ENCODE data around the gene TTLL1. TPM values are rescaled to one million over a fixed set of nuclear protein-coding genes. Genes with fewer than 3 reads are reported as not detected.

The TTLL1 gene
- total RNA-seq, 1 donor from 2014 or later: 13.0 TPM

GRCh38 chr22:43006753-43007152 lies 82.4 kb downstream of the TTLL1 start:
- Mint-ChIP-seq H3K27ac (ENCODE audit: unreplicated experiment) (no peak overlapping the region), H3K9me3 (ENCODE audit: unreplicated experiment) (no peaks in the 10 kb centered on the region), H3K4me3 (ENCODE audit: unreplicated experiment) (no peak overlapping the region), H3K27me3 (ENCODE audit: unreplicated experiment) (peaks cover 3% of the 10 kb centered on the region), H3K4me1 (ENCODE audit: unreplicated experiment) (peaks cover 33% of the 10 kb centered on the region), H3K36me3 (ENCODE audit: low read depth, unreplicated experiment) (peaks cover 5% of the 10 kb centered on the region)
- DNase-seq (ENCODE audit: low spot score): no peak
- TF ChIP-seq, protein P1, sequence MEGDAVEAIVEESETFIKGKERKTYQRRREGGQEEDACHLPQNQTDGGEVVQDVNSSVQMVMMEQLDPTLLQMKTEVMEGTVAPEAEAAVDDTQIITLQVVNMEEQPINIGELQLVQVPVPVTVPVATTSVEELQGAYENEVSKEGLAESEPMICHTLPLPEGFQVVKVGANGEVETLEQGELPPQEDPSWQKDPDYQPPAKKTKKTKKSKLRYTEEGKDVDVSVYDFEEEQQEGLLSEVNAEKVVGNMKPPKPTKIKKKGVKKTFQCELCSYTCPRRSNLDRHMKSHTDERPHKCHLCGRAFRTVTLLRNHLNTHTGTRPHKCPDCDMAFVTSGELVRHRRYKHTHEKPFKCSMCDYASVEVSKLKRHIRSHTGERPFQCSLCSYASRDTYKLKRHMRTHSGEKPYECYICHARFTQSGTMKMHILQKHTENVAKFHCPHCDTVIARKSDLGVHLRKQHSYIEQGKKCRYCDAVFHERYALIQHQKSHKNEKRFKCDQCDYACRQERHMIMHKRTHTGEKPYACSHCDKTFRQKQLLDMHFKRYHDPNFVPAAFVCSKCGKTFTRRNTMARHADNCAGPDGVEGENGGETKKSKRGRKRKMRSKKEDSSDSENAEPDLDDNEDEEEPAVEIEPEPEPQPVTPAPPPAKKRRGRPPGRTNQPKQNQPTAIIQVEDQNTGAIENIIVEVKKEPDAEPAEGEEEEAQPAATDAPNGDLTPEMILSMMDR (IDR thresholded peaks at IDR 0.05; ENCODE audit: unreplicated experiment): no peak

DNA sequence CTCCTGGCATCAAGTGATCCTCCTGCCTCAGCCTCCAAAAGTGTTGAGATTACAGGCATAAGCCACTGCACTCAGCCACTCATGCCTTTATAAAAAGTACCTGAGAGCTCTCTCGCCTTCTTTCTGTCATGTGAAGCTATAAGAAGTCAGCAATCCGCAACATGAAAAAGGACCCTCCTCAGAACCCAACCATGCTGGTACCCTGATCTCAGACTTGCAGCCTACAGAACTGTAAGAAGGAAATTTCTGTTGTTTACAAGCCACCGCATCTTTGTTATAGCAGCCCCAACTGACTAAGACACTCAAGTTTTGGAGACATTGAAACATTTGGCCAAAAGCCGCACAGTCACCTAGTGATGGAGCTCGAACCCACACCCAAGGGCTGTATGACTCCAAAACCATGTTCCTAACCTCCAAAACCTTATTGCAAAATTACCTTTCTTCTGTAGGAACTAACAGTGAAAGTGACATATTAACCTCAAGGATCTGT lies 83.1 kb downstream of the TTLL1 start:
- Mint-ChIP-seq H3K4me3 (ENCODE audit: unreplicated experiment) (no peak overlapping the region), H3K36me3 (ENCODE audit: low read depth, unreplicated experiment) (peaks cover 5% of the 10 kb centered on the region), H3K9me3 (ENCODE audit: unreplicated experiment) (no peaks in the 10 kb centered on the region), H3K4me1 (ENCODE audit: unreplicated experiment) (peaks cover 36% of the 10 kb centered on the region), H3K27me3 (ENCODE audit: unreplicated experiment) (peaks cover 3% of the 10 kb centered on the region), H3K27ac (ENCODE audit: unreplicated experiment) (no peak overlapping the region)
- TF ChIP-seq, protein P1 (IDR thresholded peaks at IDR 0.05; ENCODE audit: unreplicated experiment): no peak
- DNase-seq (ENCODE audit: low spot score): no peak

DNA sequence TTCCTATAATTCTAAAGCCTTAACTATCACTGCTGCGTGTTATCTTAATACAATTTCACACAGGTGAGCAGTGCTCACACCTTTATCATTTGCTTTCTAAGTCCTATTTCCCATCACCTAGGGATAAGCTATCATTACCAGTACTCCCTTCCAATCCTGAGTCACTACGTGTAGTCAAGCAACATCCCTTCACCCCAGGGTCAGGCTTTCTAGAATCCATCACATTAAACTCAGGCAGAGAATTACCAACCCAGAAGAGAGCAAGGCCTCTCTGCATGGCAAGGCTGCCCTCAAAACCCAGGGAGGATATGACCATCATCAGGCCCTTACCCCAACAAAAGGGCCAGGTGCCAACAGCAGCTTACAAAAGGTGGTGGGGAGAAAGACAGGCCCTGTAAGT lies 84.1 kb downstream of the TTLL1 start:
- H3K9me3 Mint-ChIP-seq (ENCODE audit: unreplicated experiment): no peaks in the 10 kb centered on the region
- H3K27ac Mint-ChIP-seq (ENCODE audit: unreplicated experiment): no peak overlapping the region
- TF ChIP-seq, protein P1 (IDR thresholded peaks at IDR 0.05; ENCODE audit: unreplicated experiment): no peak
- peaks cover 4% of the 10 kb centered on the region for H3K27me3 Mint-ChIP-seq (ENCODE audit: unreplicated experiment)
- H3K4me1 Mint-ChIP-seq (ENCODE audit: unreplicated experiment): peaks cover 39% of the 10 kb centered on the region
- H3K36me3 Mint-ChIP-seq (ENCODE audit: low read depth, unreplicated experiment): peaks cover 5% of the 10 kb centered on the region
- no peak overlapping the region for H3K4me3 Mint-ChIP-seq (ENCODE audit: unreplicated experiment)
- DNase-seq (ENCODE audit: low spot score): no peak

DNA sequence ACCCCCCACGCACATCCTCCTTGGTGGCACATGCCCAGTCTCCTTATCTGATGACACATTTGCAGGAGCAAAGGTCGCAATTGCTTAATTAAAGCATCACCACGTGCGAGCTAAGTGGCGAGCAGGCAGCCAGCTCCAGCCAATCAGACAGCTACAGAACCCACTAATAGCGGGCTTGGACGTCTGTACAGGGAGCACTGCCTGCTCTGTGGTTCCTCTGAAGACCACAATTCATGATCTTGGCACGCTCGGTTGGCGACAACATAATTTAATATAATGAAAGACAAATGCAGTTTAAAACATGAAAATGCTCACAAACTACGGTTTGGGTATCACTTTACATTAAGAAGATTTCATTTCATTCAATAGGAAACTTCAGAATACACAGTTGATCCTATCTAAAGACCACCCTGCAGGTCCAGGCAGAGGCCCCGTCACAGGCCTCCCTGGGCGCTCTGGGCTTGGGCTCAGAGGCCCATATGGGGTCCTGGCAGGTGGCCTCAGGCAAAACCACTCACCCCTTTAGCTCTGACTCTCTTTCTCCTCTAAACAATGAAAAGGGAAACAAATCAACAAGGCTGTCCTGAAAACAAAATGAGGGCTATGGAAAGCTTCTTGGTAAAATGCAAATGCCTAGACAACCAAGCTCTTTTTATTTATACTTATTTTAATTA lies 84.7 kb downstream of the TTLL1 start:
- no peak overlapping the region for H3K27ac Mint-ChIP-seq (ENCODE audit: unreplicated experiment)
- peaks cover 4% of the 10 kb centered on the region for H3K27me3 Mint-ChIP-seq (ENCODE audit: unreplicated experiment)

DNA sequence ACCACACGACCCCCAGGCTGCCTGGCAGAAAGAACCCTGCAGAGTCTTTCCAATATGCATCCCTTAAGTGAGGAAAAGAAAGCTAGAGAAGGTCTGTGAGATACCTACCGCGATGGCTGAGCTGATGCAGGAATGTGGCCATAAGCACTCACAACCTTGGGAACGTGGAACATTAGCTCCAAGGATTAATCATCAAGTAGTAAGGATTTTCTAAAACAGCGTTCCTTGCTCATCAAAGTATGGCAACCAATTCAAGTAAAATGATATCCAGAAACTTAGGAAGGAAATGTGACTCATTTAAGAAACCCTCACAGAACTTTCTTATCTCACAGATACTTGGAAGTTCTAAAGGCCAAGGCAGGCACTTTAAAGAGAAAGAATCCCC lies 87.0 kb downstream of the TTLL1 start:
- peaks cover 55% of the 10 kb centered on the region for H3K4me1 Mint-ChIP-seq (ENCODE audit: unreplicated experiment)
- H3K27me3 Mint-ChIP-seq (ENCODE audit: unreplicated experiment): peaks cover 4% of the 10 kb centered on the region
- DNase-seq (ENCODE audit: low spot score): no peak
- TF ChIP-seq, protein P1 (IDR thresholded peaks at IDR 0.05; ENCODE audit: unreplicated experiment): no peak
- no peak overlapping the region for H3K4me3 Mint-ChIP-seq (ENCODE audit: unreplicated experiment)
- H3K9me3 Mint-ChIP-seq (ENCODE audit: unreplicated experiment): no peaks in the 10 kb centered on the region
- peaks cover 13% of the 10 kb centered on the region for H3K36me3 Mint-ChIP-seq (ENCODE audit: low read depth, unreplicated experiment)
- no peak overlapping the region for H3K27ac Mint-ChIP-seq (ENCODE audit: unreplicated experiment)

More for the DNA sequence above, 84.7 kb downstream of the TTLL1 start:
- Mint-ChIP-seq H3K4me3 (ENCODE audit: unreplicated experiment) (no peak overlapping the region), H3K9me3 (ENCODE audit: unreplicated experiment) (no peaks in the 10 kb centered on the region), H3K36me3 (ENCODE audit: low read depth, unreplicated experiment) (peaks cover 5% of the 10 kb centered on the region), H3K4me1 (ENCODE audit: unreplicated experiment) (peaks cover 39% of the 10 kb centered on the region)
- TF ChIP-seq, protein P1 (IDR thresholded peaks at IDR 0.05; ENCODE audit: unreplicated experiment): no peak
- no peak for DNase-seq (ENCODE audit: low spot score)

All from endothelial cell (in vitro differentiated cells).